Liver (tissue), 9 donors: ENCODE data around the gene KIAA0586. TPM values are rescaled to one million over a fixed set of nuclear protein-coding genes. Genes with fewer than 3 reads are reported as not detected.

Experiments
- DNase-seq: peaks from one replicate; pipeline ENCODE4 v3.0.0-alpha.2; 2017; ENCODE audit warnings: low spot score
- H3K27ac ChIP-seq, 2 donors: one replicate each; pipeline ENCODE4 v1.7.0; 2013; ENCODE audit warnings: inconsistent platforms in 2 of 2, low read length in 2 of 2, control low read depth in 1 of 2, low read depth in 1 of 2, mild to moderate bottlenecking in 1 of 2
- H3K27me3 ChIP-seq, 4 donors: one replicate each; pipeline versions ENCODE4 v1.6.1 to v1.7.0; 2013; ENCODE audit warnings: low read length in 3 of 4, inconsistent platforms in 1 of 4, mild to moderate bottlenecking in 1 of 4, moderate library complexity in 1 of 4; ENCODE audit not compliant: control insufficient read depth in 4 of 4, insufficient read depth in 4 of 4
- H3K36me3 ChIP-seq, 4 donors: one replicate each; pipeline versions ENCODE4 v1.6.1 to v1.7.0; 2013; ENCODE audit warnings: low read length in 3 of 4, mild to moderate bottlenecking in 3 of 4, low read depth in 1 of 4, moderate library complexity in 1 of 4; ENCODE audit not compliant: control insufficient read depth in 4 of 4, insufficient read depth in 3 of 4
- H3K4me1 ChIP-seq, 4 donors: one replicate each; pipeline versions ENCODE4 v1.6.1 to v1.7.0; 2013; ENCODE audit warnings: low read length in 3 of 4, mild to moderate bottlenecking in 3 of 4, moderate library complexity in 1 of 4; ENCODE audit not compliant: control insufficient read depth in 4 of 4, insufficient read depth in 4 of 4
- H3K4me3 ChIP-seq, 3 donors: one replicate each; pipeline versions ENCODE4 v1.6.1 to v1.7.0; 2013; ENCODE audit warnings: low read length in 3 of 3, control low read depth in 1 of 3, low read depth in 1 of 3, mild to moderate bottlenecking in 1 of 3
- H3K9ac ChIP-seq, 2 donors: one replicate each; pipeline ENCODE4 v1.7.0; 2013; ENCODE audit warnings: low read length in 2 of 2, mild to moderate bottlenecking in 2 of 2, moderate library complexity in 2 of 2, control low read depth in 1 of 2, low read depth in 1 of 2
- H3K9me3 ChIP-seq, 4 donors: one replicate each; pipeline versions ENCODE4 v1.6.1 to v1.7.0; 2013; ENCODE audit warnings: low read length in 3 of 4; ENCODE audit not compliant: control insufficient read depth in 4 of 4
- EGR1 ChIP-seq, 2 donors: IDR thresholded peaks; 2 replicates each; pipeline ENCODE4 v1.6.1; 2016 to 2018; ENCODE audit warnings: antibody characterized with exemption in 2 of 2, low read depth in 2 of 2
- FOXA1 ChIP-seq: IDR thresholded peaks from 2 replicates; pipeline ENCODE4 v1.6.1; 2016; ENCODE audit warnings: antibody characterized with exemption
- GABPA ChIP-seq, 2 donors: IDR thresholded peaks in 1 of 2; conservative IDR thresholded peaks in 1 of 2; 2 replicates each; pipeline ENCODE4 v1.6.1; 2016; ENCODE audit warnings: antibody characterized with exemption in 2 of 2, mild to moderate bottlenecking in 1 of 2, moderate library complexity in 1 of 2
- HNF4A ChIP-seq, 2 donors: conservative IDR thresholded peaks; 2 replicates each; pipeline ENCODE4 v1.6.1; 2016; ENCODE audit warnings: antibody characterized with exemption in 2 of 2, mild to moderate bottlenecking in 2 of 2
- JUND ChIP-seq, 2 donors: IDR thresholded peaks; 2 replicates each; pipeline ENCODE4 v1.6.1; 2016; ENCODE audit warnings: antibody characterized with exemption in 2 of 2
- NR2F2 ChIP-seq: IDR thresholded peaks from 2 replicates; pipeline ENCODE4 v1.6.1; 2016; ENCODE audit warnings: antibody characterized with exemption
- RAD21 ChIP-seq, 2 donors: IDR thresholded peaks; 2 replicates each; pipeline ENCODE4 v1.6.1; 2016; ENCODE audit warnings: antibody characterized with exemption in 2 of 2, mild to moderate bottlenecking in 2 of 2
- RXRA ChIP-seq, 2 donors: IDR thresholded peaks; 2 replicates each; pipeline ENCODE4 v1.6.1; 2017 to 2018; ENCODE audit warnings: antibody characterized with exemption in 2 of 2, mild to moderate bottlenecking in 1 of 2
- SP1 ChIP-seq: IDR thresholded peaks from 2 replicates; pipeline ENCODE4 v1.6.1; 2018; ENCODE audit warnings: antibody characterized with exemption, mild to moderate bottlenecking
- TAF1 ChIP-seq: conservative IDR thresholded peaks from 2 replicates; pipeline ENCODE4 v1.6.1; 2016; ENCODE audit warnings: antibody characterized with exemption, mild to moderate bottlenecking
- YY1 ChIP-seq: IDR thresholded peaks from 2 replicates; pipeline ENCODE4 v1.6.1; 2016; ENCODE audit warnings: antibody characterized with exemption, mild to moderate bottlenecking
- WGBS: extraction: QIAGEN DNeasy Blood & Tissue Kit; methylation state at CpG from one replicate; pipeline ENCODE4 v1.1.7; 2013; 5-methylcytosine and 5-hydroxymethylcytosine counted together
- polyA plus RNA-seq, 2 donors: library from polyadenylated mRNA; stranded (reverse) in 1 of 2; unstranded in 1 of 2; fragments of 200-250 nt in 1 of 2; fragments of >200 nt in 1 of 2; fragmentation: Nextera tagmentation in 1 of 2; extraction: Ambion mirVana in 1 of 2; gene quantifications; one replicate each; pipeline versions ENCODE4 v1.2.1 to v1.2.3, GENCODE V29; 2013 to 2015
- total RNA-seq, 2 donors: library from RNA; depleted of rRNA; stranded (reverse); fragments of >200 nt; gene quantifications; one replicate each; pipeline ENCODE4 v1.2.3, GENCODE V29; 2014
- TF ChIP-seq, protein P1 (sequence below): IDR thresholded peaks from 2 replicates; pipeline ENCODE4 v1.6.1; 2016; ENCODE audit warnings: antibody characterized with exemption, mild to moderate bottlenecking
- TF ChIP-seq, protein P2 (sequence below): IDR thresholded peaks from 2 replicates; pipeline ENCODE4 v1.6.1; 2016; ENCODE audit warnings: antibody characterized with exemption
- TF ChIP-seq, protein P3 (sequence below): IDR thresholded peaks from 2 replicates; pipeline ENCODE4 v1.6.1; 2016; ENCODE audit warnings: antibody characterized with exemption
- donor health status: healthy.
- donor health status: healthy.
- donor health status: healthy.
- donor health status: healthy.
- donor health status: healthy.

KIAA0586 gene
- total and polyA plus RNA-seq, 4 donors = 3.6 to 18.2 (median 7.8) TPM

DNA sequence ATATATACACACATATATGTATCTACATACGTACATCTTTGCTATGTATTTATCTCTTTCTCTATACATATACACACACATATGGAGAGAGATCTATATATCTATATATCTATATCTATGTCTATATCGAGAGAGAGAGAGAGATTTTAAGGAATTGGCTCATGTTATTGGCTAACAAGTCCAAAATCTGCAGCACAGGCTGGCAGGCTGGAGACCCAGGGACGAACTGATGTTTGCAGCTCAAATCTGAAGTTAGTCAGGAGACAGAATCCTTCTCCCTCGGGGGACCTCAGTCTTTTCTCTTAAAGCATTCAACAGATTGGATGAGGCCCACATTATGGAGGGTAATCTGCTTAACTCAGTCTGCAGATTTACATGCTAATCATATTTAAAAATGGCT, 169.5 kb downstream of the KIAA0586 start:
- 88% methylated on average over 4 of the region's 4 CpGs for WGBS
- no peak overlapping the region for H3K4me3 ChIP-seq
- no peak overlapping the region for H3K9ac ChIP-seq
- H3K4me1 ChIP-seq = no peaks in the 10 kb centered on the region
- H3K27me3 ChIP-seq = no peaks in the 10 kb centered on the region
- TF ChIP-seq HNF4A (conservative IDR thresholded peaks at IDR 0.05) = no peak
- TF ChIP-seq RAD21 (IDR thresholded peaks at IDR 0.05) = no peak
- TF ChIP-seq SP1 = no peak
- no peak for TF ChIP-seq JUND (IDR thresholded peaks at IDR 0.05)
- no peak for TF ChIP-seq TAF1
- TF ChIP-seq, protein P1, sequence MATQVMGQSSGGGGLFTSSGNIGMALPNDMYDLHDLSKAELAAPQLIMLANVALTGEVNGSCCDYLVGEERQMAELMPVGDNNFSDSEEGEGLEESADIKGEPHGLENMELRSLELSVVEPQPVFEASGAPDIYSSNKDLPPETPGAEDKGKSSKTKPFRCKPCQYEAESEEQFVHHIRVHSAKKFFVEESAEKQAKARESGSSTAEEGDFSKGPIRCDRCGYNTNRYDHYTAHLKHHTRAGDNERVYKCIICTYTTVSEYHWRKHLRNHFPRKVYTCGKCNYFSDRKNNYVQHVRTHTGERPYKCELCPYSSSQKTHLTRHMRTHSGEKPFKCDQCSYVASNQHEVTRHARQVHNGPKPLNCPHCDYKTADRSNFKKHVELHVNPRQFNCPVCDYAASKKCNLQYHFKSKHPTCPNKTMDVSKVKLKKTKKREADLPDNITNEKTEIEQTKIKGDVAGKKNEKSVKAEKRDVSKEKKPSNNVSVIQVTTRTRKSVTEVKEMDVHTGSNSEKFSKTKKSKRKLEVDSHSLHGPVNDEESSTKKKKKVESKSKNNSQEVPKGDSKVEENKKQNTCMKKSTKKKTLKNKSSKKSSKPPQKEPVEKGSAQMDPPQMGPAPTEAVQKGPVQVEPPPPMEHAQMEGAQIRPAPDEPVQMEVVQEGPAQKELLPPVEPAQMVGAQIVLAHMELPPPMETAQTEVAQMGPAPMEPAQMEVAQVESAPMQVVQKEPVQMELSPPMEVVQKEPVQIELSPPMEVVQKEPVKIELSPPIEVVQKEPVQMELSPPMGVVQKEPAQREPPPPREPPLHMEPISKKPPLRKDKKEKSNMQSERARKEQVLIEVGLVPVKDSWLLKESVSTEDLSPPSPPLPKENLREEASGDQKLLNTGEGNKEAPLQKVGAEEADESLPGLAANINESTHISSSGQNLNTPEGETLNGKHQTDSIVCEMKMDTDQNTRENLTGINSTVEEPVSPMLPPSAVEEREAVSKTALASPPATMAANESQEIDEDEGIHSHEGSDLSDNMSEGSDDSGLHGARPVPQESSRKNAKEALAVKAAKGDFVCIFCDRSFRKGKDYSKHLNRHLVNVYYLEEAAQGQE = no peak
- TF ChIP-seq RXRA (IDR thresholded peaks at IDR 0.05) = no peak
- no peak for TF ChIP-seq EGR1 (IDR thresholded peaks at IDR 0.05; ENCODE audit: low read depth in 2 of 2)
- TF ChIP-seq, protein P2, sequence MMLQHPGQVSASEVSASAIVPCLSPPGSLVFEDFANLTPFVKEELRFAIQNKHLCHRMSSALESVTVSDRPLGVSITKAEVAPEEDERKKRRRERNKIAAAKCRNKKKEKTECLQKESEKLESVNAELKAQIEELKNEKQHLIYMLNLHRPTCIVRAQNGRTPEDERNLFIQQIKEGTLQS = no peak
- no peak for TF ChIP-seq FOXA1
- no peak for TF ChIP-seq NR2F2
- TF ChIP-seq GABPA (IDR thresholded peaks at IDR 0.05 in 1 of 2, conservative IDR thresholded peaks at IDR 0.05 in 1 of 2) = no peak
- TF ChIP-seq, protein P3, sequence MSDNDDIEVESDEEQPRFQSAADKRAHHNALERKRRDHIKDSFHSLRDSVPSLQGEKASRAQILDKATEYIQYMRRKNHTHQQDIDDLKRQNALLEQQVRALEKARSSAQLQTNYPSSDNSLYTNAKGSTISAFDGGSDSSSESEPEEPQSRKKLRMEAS = no peak
- TF ChIP-seq YY1 = no peak
- no peak overlapping the region for H3K27ac ChIP-seq
- DNase-seq = no peak
- no peaks in the 10 kb centered on the region for H3K9me3 ChIP-seq
- no peaks in the 10 kb centered on the region for H3K36me3 ChIP-seq

DNA sequence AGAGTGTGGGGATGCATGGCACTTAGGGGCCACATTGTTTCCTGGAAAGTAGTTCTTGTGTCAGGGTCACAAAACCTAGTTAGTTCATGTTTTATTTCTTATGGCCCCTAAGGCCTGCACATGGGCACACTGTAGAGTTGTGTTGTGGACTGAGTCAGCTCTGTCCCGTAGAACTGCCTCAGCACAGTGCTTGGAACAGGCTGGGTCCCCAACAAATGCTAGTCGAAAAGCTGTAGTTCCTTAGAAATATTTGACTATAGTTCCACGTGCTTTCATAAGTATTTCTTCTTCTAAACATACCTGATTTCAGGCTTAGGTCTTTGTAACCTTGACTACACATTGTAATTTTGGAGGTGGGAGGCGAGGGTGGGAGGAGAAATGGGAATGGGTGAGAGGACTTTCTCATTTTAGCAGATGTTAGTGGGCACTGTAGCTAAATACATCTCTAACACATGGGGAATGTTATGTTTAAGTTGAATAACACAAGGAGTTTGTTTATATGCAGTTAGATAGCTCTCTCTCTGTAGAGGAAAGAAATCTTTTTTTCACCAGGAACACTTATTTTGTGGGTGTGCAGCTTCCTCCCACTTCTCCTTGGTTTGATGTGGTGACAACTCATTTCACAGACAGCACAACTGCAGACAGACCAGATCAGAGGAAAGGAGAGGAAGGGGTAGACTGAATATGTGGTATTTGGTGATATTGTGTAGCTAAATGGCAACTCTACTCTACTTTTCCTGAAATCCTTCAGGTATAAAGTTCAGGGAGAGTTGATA, 170.7 kb downstream of the KIAA0586 start:
- 82% methylated on average over 4 of the region's 4 CpGs for WGBS
- no peak overlapping the region for H3K9ac ChIP-seq
- no peak overlapping the region for H3K4me3 ChIP-seq

More for the DNA sequence above, 170.7 kb downstream of the KIAA0586 start:
- no peak for DNase-seq
- Histone ChIP-seq H3K4me1 (no peaks in the 10 kb centered on the region), H3K27ac (no peak overlapping the region), H3K27me3 (no peaks in the 10 kb centered on the region), H3K9me3 (no peaks in the 10 kb centered on the region), H3K36me3 (no peaks in the 10 kb centered on the region)
- TF ChIP-seq JUND (IDR thresholded peaks at IDR 0.05) (no peak), RXRA (IDR thresholded peaks at IDR 0.05) (no peak)
